ENCODE results near the gene TMEM74B.

Gene TMEM74B

DNA sequence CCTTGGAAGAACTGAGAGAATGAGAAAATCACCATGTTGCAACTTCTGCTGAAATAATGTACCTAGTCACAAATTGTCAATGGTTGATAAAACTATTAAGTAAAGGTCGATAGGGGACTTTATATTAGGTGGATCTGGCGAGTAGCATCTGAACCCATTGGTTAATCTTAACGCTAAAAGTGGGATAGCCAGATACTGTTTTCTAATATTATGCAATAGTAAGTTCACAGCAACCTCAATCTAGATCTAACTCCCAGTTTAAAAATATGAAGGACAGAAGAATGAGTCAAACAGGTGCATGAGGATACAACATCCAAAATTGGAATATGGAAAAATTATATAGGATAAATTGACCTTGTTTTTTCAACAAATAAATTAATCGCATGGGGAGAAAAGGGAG is 47.5 kb downstream of the TMEM74B start:
- no peak for DNase-seq (ENCODE audit: low read depth)

GRCh38 chr20:1134836-1135235 is 49.9 kb downstream of the TMEM74B start:
- DNase-seq (ENCODE audit: low read depth): no peak

GRCh38 chr20:1134355-1134754 is 50.4 kb downstream of the TMEM74B start:
- no peak for DNase-seq (ENCODE audit: low read depth)

GRCh38 chr20:1131354-1131753 is 53.4 kb downstream of the TMEM74B start:
- DNase-seq (ENCODE audit: low read depth): no peak

DNA sequence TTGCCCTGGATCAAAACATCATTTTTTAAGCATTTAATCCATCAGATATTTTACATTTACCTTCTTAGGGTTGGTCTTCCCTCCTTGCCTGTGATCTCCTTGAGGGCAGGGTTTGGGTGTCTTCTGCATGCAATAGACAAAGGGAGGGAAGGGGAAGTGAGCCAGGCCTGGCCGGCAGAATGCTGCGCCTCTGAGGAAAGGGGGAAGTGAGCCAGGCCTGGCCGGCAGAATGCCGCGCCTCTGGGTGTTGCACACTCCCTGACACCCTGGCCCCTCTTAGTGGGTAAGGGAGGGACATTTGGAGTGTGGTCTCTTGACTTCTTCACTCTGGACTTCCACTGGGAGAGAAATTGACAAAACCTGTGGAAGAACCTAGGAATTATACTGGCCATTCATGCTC is 53.9 kb downstream of the TMEM74B start:
- no peak for DNase-seq (ENCODE audit: low read depth)
